GM21390 (cell line): Measurements from ENCODE around the gene CNTN4.
A peak's percentile ranks its signal among the peaks of the same experiment; 100 is the strongest.
"Not testable (repeated sequence)": the region's sequence is repeated elsewhere in the genome, so short reads cannot be mapped to it uniquely, and the experiment has no call there.

Experiments used
- ATAC-seq: cut with Tn5 transposase; IDR thresholded peaks from one replicate; pipeline ENCODE4 v1.9.1; 2021; ENCODE audit not compliant: unreplicated experiment

Gene CNTN4

DNA sequence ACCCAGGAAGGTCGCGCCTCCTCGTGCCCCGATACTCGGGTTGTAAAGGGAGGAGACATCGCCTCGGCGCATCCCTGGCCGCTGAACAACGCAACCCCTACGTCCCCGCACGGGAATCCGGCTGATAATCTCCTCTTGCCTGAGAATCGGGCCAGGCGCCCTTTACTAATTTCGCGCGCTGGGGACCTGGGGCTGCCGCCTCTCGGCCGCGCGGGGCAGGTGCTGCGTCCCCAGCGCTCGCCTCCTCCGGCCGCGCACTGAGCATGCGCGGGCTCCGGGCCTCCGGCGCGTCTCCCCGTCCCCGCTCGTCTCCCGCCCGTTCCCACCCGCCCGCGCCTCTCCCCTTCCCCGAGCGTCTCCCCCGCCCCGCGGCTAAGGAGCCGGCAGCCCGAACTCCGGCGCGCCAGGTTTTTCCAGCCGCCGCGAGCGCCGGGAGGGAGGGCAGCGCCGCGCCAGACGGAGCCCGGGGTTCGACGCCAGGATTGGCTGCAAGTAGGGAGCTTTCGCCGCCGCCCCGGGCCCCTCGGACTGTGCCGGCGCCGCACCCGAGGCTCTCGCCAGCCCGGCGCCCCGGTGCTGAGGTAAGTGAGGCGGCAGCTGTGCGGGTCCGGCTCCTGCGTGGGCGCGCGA, at the start of gene CNTN4:
TSS of gene CNTN4 (plus strand) at position 469 of the 630 bp plus-strand sequence.
- peak; percentile 60 for ATAC-seq

DNA sequence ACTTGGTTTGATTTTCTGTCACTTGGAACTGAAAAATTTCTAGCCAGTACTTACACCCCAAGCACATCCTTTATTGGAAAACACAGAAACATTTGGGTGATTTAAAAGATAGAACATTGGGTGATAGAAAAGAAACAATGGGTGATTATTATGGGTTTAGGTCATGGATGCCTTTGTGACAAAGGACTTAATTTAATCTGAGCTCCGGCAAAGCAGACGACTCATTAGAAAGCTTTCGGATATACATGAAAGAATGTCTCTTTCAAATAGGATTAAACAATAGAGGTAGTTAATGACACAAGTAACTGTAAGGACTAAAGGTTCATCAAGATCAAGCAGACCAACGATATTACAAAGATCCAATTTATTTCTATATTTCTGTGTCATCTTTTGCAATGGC, 37.3 kb upstream of the CNTN4 start:
- ATAC-seq, result no peak

DNA sequence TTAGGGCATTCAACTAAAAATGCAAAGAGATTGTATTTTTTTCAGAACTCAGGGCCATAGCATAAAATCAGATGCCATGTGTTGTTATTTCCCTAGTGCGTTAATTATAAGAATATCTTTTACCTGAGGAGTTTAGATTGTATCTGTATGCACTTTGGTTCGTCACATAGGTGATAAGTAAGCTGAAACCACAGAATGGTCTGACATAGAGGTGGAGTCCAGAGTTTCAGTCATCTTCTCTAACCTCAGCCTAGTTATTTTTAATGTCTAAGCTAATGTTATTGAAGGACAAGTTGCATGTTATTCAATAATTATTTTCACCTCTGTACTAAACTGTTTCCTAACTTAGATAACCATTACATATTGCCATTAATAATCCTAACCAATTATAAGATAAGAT, 27.1 kb upstream of the CNTN4 start:
- no peak for ATAC-seq

DNA sequence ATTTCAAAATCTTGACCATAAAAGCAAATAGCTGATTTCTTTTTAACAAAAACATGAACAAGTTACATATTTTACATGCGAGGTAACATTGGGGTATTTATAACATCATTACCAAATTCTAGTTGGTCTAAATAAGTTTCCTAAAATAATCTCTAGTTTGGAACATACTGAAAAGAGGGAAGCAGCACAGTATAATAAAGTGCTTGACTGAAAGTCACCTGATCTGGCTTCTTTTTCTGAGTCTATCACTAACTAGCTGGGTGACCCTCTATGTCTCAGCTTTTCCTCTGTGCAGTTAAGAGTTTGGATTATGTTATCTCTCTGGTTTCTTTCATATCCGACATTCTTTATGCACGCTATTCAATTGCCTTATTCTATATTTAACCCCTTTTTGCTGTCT, 19.8 kb upstream of the CNTN4 start:
- ATAC-seq, result no peak

DNA sequence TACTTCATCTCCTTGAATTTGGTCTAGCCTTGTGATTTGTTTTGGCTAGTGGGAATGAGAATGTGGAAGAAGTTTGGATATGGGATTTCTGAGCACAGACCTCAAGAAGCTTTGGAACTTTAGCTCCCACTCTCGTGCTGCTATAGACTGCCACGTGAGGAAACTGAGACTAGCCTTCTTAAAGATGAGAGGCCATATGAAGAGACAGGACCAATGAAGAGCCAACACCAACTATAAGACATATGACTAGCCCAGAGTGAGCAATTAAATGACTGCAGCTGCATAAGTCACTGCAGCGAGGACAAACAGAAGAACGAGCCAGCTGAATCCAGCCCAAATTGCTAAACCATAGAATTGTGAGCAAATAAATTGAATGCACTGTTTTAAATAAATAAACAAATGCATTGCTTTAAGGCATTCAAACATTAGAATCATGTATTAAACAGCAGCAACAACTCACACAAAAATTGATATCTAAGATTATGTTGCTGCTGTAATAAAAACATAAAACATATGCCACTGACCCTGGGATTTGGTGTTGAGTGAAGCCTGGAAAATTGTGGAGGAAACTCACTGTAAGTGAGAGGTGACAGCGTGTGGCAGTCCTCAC, 15.7 kb upstream of the CNTN4 start:
- ATAC-seq, result no peak

DNA sequence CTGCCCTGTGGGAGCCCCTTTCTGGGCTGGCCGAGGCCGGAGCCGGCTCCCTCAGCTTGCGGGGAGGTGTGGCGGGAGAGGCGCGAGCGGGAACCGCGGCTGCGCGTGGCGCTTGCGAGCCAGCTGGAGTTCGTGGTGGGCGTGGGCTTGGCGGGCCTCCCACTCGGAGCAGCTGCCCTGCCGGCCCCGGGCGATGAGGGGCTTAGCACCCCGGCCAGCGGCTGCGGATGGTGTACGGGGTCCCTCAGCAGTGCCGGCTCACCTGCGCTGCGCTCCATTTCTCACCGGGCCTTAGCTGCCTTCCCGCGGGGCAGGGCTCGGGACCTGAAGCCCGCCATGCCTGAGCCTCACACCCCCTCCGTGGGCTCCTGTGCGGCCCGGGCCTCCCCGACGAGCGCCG, 15.1 kb upstream of the CNTN4 start:
- ATAC-seq, result not testable (repeated sequence)

DNA sequence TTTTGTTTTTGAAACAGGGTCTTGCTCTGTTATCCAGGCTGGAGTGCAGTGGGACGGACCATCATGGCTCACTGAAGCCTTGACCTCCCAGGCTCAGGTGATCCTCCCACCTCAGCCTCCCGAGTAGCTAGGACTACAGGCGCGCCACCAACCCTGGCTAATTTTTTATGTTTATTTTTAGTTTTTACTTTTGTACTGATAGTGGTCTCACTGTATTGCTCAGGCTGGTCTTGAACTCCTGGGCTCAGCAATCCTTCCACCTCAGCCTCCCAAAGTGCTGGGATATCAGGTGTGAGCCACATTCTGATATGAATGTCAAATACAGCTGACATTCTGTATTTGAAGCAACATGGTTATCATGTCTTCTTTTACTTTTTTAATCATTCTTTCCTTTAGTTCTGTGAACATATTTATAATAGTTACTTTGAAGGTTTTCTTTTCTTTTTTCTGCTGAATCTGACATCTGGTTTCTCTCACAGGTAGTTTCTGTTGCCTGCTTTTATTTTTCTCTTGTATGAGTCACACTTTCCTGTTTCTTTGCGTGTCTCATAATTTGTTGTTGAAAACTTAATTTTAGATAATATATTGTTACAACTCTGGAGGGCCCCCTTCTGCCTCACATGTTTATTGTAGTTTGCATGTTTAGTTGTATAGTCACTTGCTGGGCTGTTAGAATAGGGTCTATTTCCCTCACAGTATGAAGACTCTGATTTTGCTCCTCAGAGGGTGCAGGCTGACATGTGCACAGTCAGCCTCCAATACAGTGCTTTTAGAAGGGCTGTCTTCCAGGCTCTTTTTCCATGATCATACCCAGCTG, 8.4 kb upstream of the CNTN4 start:
- no peak for ATAC-seq

DNA sequence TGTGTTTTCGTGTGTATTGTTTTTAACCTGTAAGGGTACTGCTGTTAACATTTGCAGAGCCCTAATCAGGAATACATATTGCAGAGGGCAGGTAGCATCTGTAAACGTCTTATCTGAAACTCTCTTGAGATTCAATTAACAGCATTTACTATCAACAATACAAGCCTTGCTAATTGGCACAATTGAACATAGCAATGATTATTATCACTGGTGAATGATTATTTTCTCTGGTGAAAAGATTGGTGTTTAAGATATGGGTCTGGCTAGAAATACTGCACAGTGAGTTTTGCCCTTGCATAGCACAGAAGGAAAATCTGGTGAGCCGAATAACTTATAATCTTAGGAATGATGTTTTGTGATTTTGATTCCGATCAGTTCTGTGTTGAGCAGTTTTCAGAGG, 5.9 kb upstream of the CNTN4 start:
- no peak for ATAC-seq

DNA sequence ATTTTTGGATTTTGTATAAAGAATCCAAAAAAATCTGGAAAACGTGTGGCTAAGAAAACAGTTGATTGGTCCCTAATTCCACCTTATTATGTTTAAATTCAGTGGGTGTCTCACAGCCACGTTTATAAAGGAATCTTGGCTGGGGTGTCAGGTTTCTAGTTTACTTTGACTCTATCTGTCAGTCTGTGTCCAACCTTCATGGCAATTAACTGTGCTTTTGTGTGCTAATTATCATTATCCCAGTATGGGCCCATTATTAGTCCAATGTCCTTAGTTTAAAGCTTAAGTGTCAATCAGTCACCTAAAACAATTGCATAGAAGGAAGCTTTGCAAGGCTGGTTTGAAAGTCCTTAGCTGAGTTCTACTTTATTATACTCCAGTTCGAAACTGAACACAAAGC, 3.7 kb upstream of the CNTN4 start:
- no peak for ATAC-seq

DNA sequence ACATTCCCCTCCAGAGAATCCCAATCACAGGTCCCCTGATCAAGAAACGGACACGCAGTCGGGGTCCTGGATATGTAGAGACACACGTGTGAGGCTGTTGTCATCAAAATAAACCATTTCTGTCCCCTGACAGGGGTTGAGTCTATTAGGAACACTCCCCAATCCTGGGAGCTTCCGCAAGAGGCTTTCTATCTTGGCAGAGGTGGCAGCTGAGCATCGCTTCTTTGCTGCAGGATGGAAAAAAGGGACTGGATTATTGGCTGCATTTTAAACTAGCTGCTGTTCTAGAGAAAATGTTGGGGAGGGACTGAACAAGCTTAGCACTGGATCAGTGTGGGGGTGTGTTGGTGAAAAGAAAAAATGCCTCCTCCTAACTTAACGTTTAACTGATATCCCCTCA, 2.5 kb upstream of the CNTN4 start:
- no peak for ATAC-seq

DNA sequence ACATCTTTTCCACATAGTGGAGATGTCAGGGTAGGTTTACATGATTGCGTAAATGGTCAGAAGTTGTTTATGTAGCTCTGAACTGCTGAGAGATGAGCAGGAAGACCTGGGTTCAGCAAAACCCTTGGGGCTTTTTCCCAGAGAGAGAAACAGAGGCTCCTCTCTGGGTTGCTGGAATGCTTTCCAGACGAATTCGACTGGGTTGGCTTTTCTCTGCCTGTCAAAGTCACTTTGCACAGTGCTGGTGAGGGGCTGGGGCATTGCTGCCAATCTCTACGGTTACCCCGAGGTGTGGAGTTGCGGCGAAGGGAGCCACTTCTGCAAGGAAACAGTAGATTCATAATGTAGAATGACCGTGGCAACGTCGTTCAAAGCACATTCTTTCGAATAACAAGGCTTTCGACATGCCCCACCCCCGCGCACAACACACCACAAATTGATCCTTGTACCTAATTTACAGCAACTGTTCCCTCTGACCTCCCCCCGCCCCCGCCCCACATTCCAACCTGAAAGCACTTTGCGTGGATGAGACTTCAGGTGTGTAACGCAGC, 950 bp upstream of the CNTN4 start:
- ATAC-seq, result no peak

DNA sequence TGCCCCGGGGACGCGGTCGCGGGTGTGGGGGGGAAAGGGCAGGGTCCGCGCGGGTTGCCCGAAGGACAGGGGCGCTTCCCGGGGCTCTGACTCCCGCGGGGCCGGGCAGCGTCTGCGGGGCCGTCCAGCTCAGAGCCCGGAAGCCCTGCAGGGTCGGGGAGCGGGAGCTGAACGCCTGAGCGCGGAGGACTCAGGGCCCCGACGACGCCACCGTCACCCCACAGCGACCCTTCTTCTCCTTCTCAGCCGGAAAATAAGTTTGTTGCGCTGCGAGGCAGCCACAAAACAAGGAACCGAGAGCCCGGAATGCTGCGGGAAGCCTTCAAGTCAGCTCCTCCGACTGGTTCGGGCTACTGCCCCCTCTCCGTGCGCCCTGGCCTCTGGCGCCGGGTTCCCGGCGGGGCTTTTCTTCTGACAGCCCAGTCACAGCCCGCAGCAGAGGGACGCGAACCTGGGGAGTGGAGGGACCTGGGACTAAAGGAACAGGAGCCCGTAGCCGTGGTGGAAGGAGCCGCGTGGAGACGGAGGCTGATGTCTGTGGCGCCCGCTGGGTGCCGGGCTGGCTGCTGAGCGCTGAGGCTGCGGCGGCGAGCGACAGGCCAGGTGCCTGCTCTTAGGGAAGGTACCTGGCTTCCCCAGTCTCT, 484 bp downstream of the CNTN4 start:
- ATAC-seq, result no peak

DNA sequence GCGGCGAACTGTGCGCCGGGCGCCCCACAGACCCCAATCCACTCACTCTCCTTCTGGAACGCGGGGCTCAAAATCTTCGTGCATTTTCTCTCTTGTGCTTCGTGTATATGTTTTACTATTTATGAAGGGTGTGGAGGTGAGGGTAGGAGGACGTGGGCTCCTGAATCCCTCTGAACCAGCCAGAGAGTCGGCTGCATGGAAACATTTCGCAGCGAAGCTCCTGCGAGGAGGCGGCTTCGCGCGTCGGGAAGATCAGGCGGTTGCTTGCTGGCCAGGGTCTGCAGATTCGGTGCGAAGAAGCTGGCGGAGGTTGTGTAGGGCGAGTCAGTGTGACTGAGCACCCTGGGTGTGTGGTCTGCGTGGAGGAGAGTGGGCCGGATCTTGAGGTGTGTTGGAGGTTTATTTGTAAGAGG, 1.1 kb downstream of the CNTN4 start:
- ATAC-seq, result no peak

DNA sequence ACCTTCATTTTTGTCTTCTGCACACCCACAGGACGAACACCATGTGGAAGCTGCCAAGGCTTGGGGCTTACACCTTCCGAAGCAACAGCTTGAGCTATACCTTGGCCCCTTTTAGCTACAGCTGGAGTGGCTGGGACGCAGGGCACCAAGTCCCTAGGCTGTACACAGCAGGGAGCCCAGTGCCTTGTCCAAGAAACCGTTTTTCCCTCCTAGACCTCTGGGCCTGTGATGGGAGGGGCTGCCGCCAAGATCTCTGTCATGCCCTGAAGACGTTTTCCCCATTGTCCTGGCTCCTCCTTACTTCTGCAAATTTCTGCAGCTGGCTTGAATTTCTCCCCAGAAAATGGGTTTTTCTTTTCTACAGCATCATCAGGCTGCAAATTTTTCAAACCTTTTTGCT, 7.8 kb downstream of the CNTN4 start:
- no peak for ATAC-seq

DNA sequence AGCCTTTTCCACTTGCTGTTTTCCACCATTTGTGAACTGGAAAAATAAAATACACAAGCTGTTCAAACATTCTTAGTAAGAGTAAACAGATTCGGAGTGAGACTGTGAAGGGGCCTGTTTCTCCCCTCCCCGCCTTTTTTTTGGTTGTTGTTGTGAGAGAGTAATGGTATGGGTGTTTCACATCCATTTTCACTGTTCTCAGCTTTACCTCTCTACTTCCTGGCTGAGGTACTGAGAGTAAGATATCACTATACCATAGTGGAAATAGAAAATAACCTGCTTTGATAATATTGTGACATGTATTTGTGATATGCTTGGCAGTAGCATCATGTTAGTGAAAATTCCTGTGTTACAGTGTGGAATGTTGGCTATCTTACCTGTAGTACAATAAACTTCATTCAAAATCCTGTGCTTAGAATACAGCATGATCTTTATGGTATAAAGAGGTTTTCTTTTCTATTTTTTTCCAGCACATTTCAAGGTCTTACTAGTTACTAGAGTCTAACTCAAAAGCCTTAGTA, 12.0 kb downstream of the CNTN4 start:
- ATAC-seq, result no peak

DNA sequence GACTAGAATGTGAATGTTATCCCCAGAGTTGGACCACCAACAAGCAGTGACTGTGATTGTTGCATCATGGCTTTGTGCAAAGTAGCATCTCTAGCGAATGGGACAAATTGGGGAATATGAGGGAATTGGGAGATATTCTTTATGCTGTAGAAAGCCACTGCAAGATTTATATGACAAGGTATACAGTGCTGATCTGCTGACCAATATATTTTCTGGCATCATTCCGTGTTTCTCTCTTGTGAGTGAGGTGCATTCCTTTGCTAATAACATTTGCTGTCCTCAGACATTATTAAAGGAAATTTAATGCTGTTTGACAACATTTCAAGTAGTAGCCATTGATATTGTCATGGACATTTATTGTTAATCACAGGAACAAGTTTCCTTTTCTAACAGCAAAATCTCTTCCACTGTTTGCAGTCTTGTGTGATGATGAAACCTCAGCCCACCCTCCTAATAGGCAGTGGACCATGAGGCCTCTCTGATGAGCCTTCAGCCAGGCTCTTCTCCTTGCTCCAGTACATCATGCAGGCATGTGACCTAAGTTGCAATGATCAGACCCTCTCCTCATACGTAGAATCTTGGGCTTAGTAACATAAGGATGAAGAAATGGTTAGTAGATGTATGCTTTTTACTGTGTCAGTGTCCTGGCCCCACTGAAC, 16.1 kb downstream of the CNTN4 start:
- ATAC-seq, result no peak

DNA sequence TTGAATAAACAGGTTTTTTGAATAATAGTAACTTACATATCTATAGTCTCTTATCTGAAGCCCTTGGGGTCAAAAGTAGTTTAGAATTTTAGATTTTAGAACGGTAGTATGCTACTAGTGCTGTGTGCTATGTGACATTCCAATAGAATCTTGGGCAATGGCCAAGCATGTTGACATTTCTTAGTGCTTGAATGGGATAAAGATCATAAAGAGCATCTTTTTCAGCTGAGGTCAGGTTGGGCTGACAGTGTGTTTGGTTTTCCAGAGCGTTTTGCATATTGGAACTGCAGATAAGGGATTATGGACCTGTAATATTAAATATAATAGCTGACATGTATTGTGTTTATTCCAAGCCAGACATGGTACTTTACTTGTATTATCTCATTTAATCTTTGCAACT, 32.1 kb downstream of the CNTN4 start:
- no peak for ATAC-seq

DNA sequence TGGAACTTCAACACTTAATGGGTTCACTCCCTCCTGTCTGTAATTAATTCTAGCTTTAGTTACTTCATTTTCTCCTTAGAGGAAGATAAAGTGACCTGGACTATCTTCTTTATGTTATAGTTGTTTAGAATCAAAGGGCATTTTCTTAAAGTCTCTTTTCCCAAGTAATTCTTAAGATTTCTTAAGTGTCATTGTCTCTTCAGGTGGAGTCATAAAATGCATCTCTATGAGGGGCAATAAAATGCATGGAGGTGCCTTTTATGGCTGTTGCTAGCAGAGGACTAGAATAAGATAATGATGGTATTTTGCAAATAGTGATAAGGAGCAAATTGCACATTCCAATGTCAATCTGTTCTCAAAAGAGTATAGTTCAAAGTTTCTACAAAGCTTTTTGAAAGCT, 34.5 kb downstream of the CNTN4 start:
- ATAC-seq, result no peak

DNA sequence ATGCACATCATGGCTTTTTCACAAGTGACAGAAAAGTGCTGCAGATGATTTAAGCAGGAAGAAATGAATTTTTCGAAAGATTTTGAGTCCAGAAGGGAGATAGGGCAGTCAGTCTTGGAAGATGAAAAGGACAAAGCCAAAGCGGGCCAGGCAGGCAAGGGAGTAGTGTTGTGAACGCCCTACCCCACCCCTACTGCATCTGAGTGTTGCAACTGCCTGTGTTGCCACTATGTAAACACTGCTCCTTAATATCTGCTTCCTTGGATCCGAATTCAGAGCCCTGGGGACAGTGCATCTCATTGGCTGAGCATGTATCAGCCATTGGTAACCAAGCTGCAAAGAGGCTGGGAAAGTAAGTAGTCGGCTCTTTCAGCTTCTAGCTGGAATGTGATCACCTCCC, 39.0 kb downstream of the CNTN4 start:
- ATAC-seq, result no peak

DNA sequence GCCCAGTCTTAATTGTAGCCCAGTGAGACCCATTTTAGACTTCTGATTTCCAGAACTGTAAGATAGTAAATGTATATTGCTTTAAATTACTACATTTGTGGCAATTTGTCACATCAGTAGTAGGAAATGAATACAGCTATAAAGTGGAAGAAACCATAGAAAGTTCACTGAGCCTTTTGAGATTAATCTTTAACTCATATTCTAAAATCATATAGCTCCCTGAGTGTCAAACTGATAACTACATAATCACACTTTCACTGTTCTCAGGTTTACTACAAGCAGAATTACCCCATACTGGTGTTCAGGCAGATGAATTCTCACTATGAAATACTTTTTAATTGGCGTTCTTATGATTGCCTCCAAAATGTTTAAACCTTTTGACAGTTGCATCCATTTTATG, 42.8 kb downstream of the CNTN4 start:
- ATAC-seq, result no peak
